HepG2 (cell line): ENCODE measurements around the gene OPTN. TPM values are rescaled to one million over a fixed set of nuclear protein-coding genes. Genes with fewer than 3 reads are reported as not detected.

ENCODE experiments used
- ATAC-seq: fragments of 200-7000 bp; cut with Tn5 transposase; 3 replicates; pipeline ENCODE4 v1.9.1; 2020; ENCODE audit warnings: mild to moderate bottlenecking, moderate library complexity
- BruUV-seq: library from RNA; stranded (reverse); fragments of 400-500 nt; replicated peaks from 2 replicates; lab custom pipeline; 2021; lab: Mats Ljungman, UMichigan
- CTCF ChIA-PET: fragments of 300-600 bp; formaldehyde crosslinking; extraction: SDS; loops from one replicate; lab custom pipeline; 2021; ENCODE audit warnings: low total read pairs, inconsistent platforms, low intra/inter-chr PET ratio; lab: Yijun Ruan, JAX
- POLR2A ChIA-PET: fragments of 350-600 bp; sonication (Branson Sonifier 250); formaldehyde crosslinking; loops from one replicate; lab custom pipeline; 2020; ENCODE audit warnings: antibody characterized with exemption, inconsistent platforms; lab: Yijun Ruan, JAX
- DNase-seq: peaks from one replicate; pipeline ENCODE4 v3.0.0-alpha.2; 2015; ENCODE audit warnings: low spot score
- FAIRE-seq: peaks from 3 replicates; lab custom pipeline; 2011; peaks lifted over from hg19 to GRCh38; lab: Jason Lieb, UNC
- H2AFZ ChIP-seq: one replicate; pipeline ENCODE4 v1.6.1; 2011; ENCODE audit warnings: low read length, inconsistent platforms
- H3K27ac ChIP-seq: fragments of 300-600 bp; 3 replicates; pipeline ENCODE4 v1.8.0; 2011; ENCODE audit warnings: mixed run types, mild to moderate bottlenecking, mixed read lengths, low read length, inconsistent platforms; ENCODE audit not compliant: insufficient read depth; ENCODE audit errors: extremely low read length
- H3K27me3 ChIP-seq, 2 experiments: fragments of 200-600 bp in 1 of 2; 2 replicates in 1 of 2; 3 replicates in 1 of 2; pipeline versions ENCODE4 v1.6.0 to v1.8.0; 2011; ENCODE audit warnings: low read length in 2 of 2, mild to moderate bottlenecking in 2 of 2, moderate library complexity in 2 of 2, inconsistent platforms in 1 of 2; ENCODE audit not compliant: insufficient read depth in 2 of 2, control insufficient read depth in 1 of 2
- H3K36me3 ChIP-seq, 2 experiments: fragments of 200-600 bp in 1 of 2; replicated peaks in 1 of 2; 2 replicates in 1 of 2; 3 replicates in 1 of 2; pipeline versions ENCODE4 v1.5.1 to v1.8.0; 2011; ENCODE audit warnings: low read length in 2 of 2, inconsistent platforms in 1 of 2; ENCODE audit not compliant: insufficient read depth in 2 of 2, control insufficient read depth in 1 of 2
- H3K4me1 ChIP-seq: 2 replicates; pipeline ENCODE4 v1.5.1; 2012; ENCODE audit warnings: low read length, inconsistent platforms; ENCODE audit not compliant: insufficient read depth
- H3K4me2 ChIP-seq: 2 replicates; pipeline ENCODE4 v1.6.0; 2011; ENCODE audit warnings: low read depth, low read length, inconsistent platforms
- H3K4me3 ChIP-seq, 3 experiments: fragments of 200-600 bp in 1 of 3; sonication (generic), shearing (Covaris generic) in 1 of 3; replicated peaks in 1 of 3; 2 replicates each; pipeline ENCODE4 v1.5.1; 2011 to 2016; ENCODE audit warnings: low read length in 3 of 3, inconsistent platforms in 2 of 3, low read depth in 2 of 3, mild to moderate bottlenecking in 2 of 3, control low read depth in 1 of 3, mixed read lengths in 1 of 3; ENCODE audit not compliant: insufficient read depth in 1 of 3
- H3K79me2 ChIP-seq: one replicate; pipeline ENCODE4 v1.6.1; 2011; ENCODE audit warnings: low read length, inconsistent platforms; ENCODE audit not compliant: insufficient read depth
- H3K9ac ChIP-seq: 2 replicates; pipeline ENCODE4 v1.6.0; 2011; ENCODE audit warnings: mild to moderate bottlenecking, low read depth, low read length, inconsistent platforms; ENCODE audit not compliant: insufficient read depth
- H3K9me3 ChIP-seq: 2 replicates; pipeline ENCODE4 v1.5.1; 2012; ENCODE audit warnings: mild to moderate bottlenecking, low read length
- H4K20me1 ChIP-seq: 2 replicates; pipeline ENCODE4 v1.6.0; 2011; ENCODE audit warnings: inconsistent platforms, mild to moderate bottlenecking, low read length, moderate library complexity; ENCODE audit not compliant: insufficient read depth
- CBX2 ChIP-seq, 2 experiments: fragments of 200-600 bp in 1 of 2; sonication (generic); formaldehyde crosslinking in 1 of 2; IDR thresholded peaks; 2 replicates each; pipeline versions ENCODE4 v1.7.0 to v1.8.1; 2018 to 2022; ENCODE audit warnings: low read depth in 2 of 2, low read length in 1 of 2, mild to moderate bottlenecking in 1 of 2, missing genetic modification reagents in 1 of 2
- HOXA9 ChIP-seq: sonication (generic); formaldehyde crosslinking; IDR thresholded peaks from 2 replicates; pipeline ENCODE4 v1.8.1; 2022; ENCODE audit warnings: missing genetic modification reagents, mild to moderate bottlenecking, moderate library complexity, borderline replicate concordance
- KAT2B ChIP-seq: fragments of 150-350 bp; IDR thresholded peaks from 2 replicates; pipeline ENCODE4 v1.6.1; 2014; ENCODE audit warnings: low read depth, low read length, borderline replicate concordance
- MAFK ChIP-seq, 2 experiments: IDR thresholded peaks in 1 of 2; conservative IDR thresholded peaks in 1 of 2; 2 replicates each; pipeline ENCODE4 v1.6.1; 2011; ENCODE audit warnings: improper control_type of control experiment in 2 of 2, low read length in 2 of 2
- MAZ ChIP-seq, 2 experiments: sonication (generic) in 1 of 2; formaldehyde crosslinking in 1 of 2; IDR thresholded peaks; 2 replicates each; pipeline versions ENCODE4 v1.5.0 to v1.6.1; 2012 to 2020; ENCODE audit warnings: low read depth in 2 of 2, mild to moderate bottlenecking in 2 of 2, borderline replicate concordance in 1 of 2, improper control_type of control experiment in 1 of 2, low read length in 1 of 2, missing genetic modification reagents in 1 of 2, moderate library complexity in 1 of 2
- RBM22 ChIP-seq: fragments of 200-400 bp; formaldehyde crosslinking; optimal IDR thresholded peaks from 2 replicates; pipeline ENCODE3; 2017; ENCODE audit warnings: mild to moderate bottlenecking, low read length, moderate library complexity
- SOX13 ChIP-seq, 3 experiments: fragments of 450-650 bp in 1 of 3; sonication (generic) in 1 of 3; formaldehyde crosslinking in 1 of 3; IDR thresholded peaks in 2 of 3; conservative IDR thresholded peaks in 1 of 3; 2 replicates each; pipeline versions ENCODE4 v1.5.0 to v1.6.1; 2016 to 2020; ENCODE audit warnings: antibody characterized with exemption in 1 of 3, mild to moderate bottlenecking in 1 of 3, missing compliant biosample characterization in 1 of 3, missing genetic modification reagents in 1 of 3, moderate library complexity in 1 of 3
- ZNF143 ChIP-seq: sonication (generic); formaldehyde crosslinking; IDR thresholded peaks from 2 replicates; pipeline ENCODE4 v1.4.0; 2020; ENCODE audit warnings: missing genetic modification reagents
- ZNF251 ChIP-seq: sonication (generic); formaldehyde crosslinking; IDR thresholded peaks from 2 replicates; pipeline ENCODE4 v1.9.0; 2021; ENCODE audit warnings: mild to moderate bottlenecking, missing genetic modification reagents
- ZNF563 ChIP-seq: sonication (generic); formaldehyde crosslinking; IDR thresholded peaks from 2 replicates; pipeline ENCODE4 v1.8.0; 2022; ENCODE audit warnings: mild to moderate bottlenecking, moderate library complexity, missing genetic modification reagents
- WGBS: methylation state at CpG from one replicate; pipeline ENCODE4 v1.1.6; 2017; ENCODE audit warnings: low lambda C conversion rate; 5-methylcytosine and 5-hydroxymethylcytosine counted together
- in situ Hi-C: cut with HindIII; loops from 2 replicates; pipeline ENCODE4 v1.10.0; 2017; ENCODE audit warnings: low pct_unique_long_range_greater_than_20kb; ENCODE audit not compliant: extremely low pct_ligation_motif_present
- intact Hi-C: fragments of 100-400 bp; cut with micrococcal nuclease; formaldehyde crosslinking; loops from one replicate; pipeline ENCODE4 v1.10.0; 2022; ENCODE audit not compliant: unreplicated experiment
- polyA plus RNA-seq, 8 experiments: library from polyadenylated mRNA; depleted of rRNA in 3 of 8; stranded (reverse) in 7 of 8; unstranded in 1 of 8; fragments of >200 nt; fragmentation: Illumina TruSeq in 4 of 8; extraction: Trizol in 4 of 8; gene quantifications; 2 replicates each; pipeline versions ENCODE4 v1.2.1 to v1.2.3, GENCODE V29; 2011 to 2016; ENCODE audit warnings: low read depth in 4 of 8, missing spikeins in 1 of 8, mixed read lengths in 1 of 8; ENCODE audit not compliant: insufficient read depth in 1 of 8
- total RNA-seq, 5 experiments: library from RNA; depleted of rRNA; stranded (reverse); fragments of >200 nt; fragmentation: Illumina TruSeq; extraction: Trizol; gene quantifications; 2 replicates each; pipeline ENCODE4 v1.2.3, GENCODE V29; 2016; ENCODE audit warnings: low read depth in 1 of 5

The OPTN gene
- total and polyA plus RNA-seq, 2 of the 13 experiments (the other 11 are each of a cell fraction or from before 2014, with no cell fraction given): 13.4 to 46.6 TPM

- Histone ChIP-seq H3K27me3 (no peaks in the 10 kb centered on the region), H3K9me3 (no peaks in the 10 kb centered on the region), H2AFZ (no peak overlapping the region), H3K79me2 (peaks cover 8% of the 10 kb centered on the region), H3K4me2 (no peak overlapping the region), H3K4me3 (no peak overlapping the region), H3K36me3 (peaks cover 2 to 33% of the 10 kb centered on the region in 2 experiments; a peak in 2 of 5 replicates), H3K4me1 (peaks cover 15% of the 10 kb centered on the region), H4K20me1 (no peaks in the 10 kb centered on the region), H3K27ac (no peak overlapping the region), H3K9ac (no peak overlapping the region)
- ChIA-PET CTCF (no interaction called here), POLR2A (no interaction called here)
- in situ Hi-C loops (no loop called here), intact Hi-C loops (no loop called here)
- no TSS peak for BruUV-seq
- ATAC-seq: no peak
- no peak for TF ChIP-seq HOXA9 (CRISPR knock-in tag)
- no peak for TF ChIP-seq ZNF251 (CRISPR knock-in tag)
- TF ChIP-seq MAZ (IDR thresholded peaks at IDR 0.05; ENCODE audit: borderline replicate concordance, low read depth, low read length): no peak
- no peak for TF ChIP-seq MAZ (CRISPR knock-in tag; IDR thresholded peaks at IDR 0.05; ENCODE audit: low read depth)
- no peak for TF ChIP-seq KAT2B
- TF ChIP-seq CBX2 (IDR thresholded peaks at IDR 0.05; ENCODE audit: low read depth, low read length): no peak
- TF ChIP-seq CBX2 (CRISPR knock-in tag; IDR thresholded peaks at IDR 0.05; ENCODE audit: low read depth): no peak
- no peak for TF ChIP-seq RBM22
- no peak for TF ChIP-seq ZNF563 (CRISPR knock-in tag)
- no peak for TF ChIP-seq SOX13 (IDR thresholded peaks at IDR 0.05)
- no peak for TF ChIP-seq SOX13 (CRISPR knock-in tag; conservative IDR thresholded peaks at IDR 0.05 in 1 of 2, IDR thresholded peaks at IDR 0.05 in 1 of 2)
- no peak for TF ChIP-seq MAFK (conservative IDR thresholded peaks at IDR 0.05 in 1 of 2, IDR thresholded peaks at IDR 0.05 in 1 of 2; ENCODE audit: low read length in 2 of 2)
- TF ChIP-seq ZNF143 (CRISPR knock-in tag): no peak
- DNase-seq: no peak
- WGBS: 96% methylated on average over 6 of the region's 6 CpGs
- no peak for FAIRE-seq
Observed at GRCh38 chr10:13168781-13169180, 68.8 kb downstream of the OPTN start.
